DMS53 (cell line): ENCODE results near the gene TMEM63C.

Source experiments
- DNase-seq: peaks from one replicate; lab custom pipeline; 2025; lab: John Stamatoyannopoulos, UW

TMEM63C gene

GRCh38 chr14:77198561-77198960 lies 17.0 kb downstream of the TMEM63C start:
- DNase-seq, result no peak

GRCh38 chr14:77199590-77199989 lies 18.0 kb downstream of the TMEM63C start:
- DNase-seq, result no peak

GRCh38 chr14:77200406-77200985 lies 18.9 kb downstream of the TMEM63C start:
- DNase-seq, result no peak

GRCh38 chr14:77201696-77202095 lies 20.1 kb downstream of the TMEM63C start:
- DNase-seq, result no peak

GRCh38 chr14:77203611-77204458 lies 22.2 kb downstream of the TMEM63C start:
- DNase-seq, result peak; percentile 87

GRCh38 chr14:77204459-77204771 lies 22.8 kb downstream of the TMEM63C start:
- DNase-seq, result peak; percentile 97

GRCh38 chr14:77204907-77205306 lies 23.3 kb downstream of the TMEM63C start:
- no peak for DNase-seq

- no peak for DNase-seq
Observed at GRCh38 chr14:77205566-77205965, 24.0 kb downstream of the TMEM63C start.

- peak; percentile 57 for DNase-seq
Observed at GRCh38 chr14:77206261-77206824, 24.7 kb downstream of the TMEM63C start.

GRCh38 chr14:77206877-77207389 lies 25.3 kb downstream of the TMEM63C start:
- peak; percentile 67 for DNase-seq

GRCh38 chr14:77208291-77208978 lies 26.8 kb downstream of the TMEM63C start:
- DNase-seq, result peak; percentile 42

GRCh38 chr14:77208979-77209318 lies 27.4 kb downstream of the TMEM63C start:
- DNase-seq, result no peak

GRCh38 chr14:77212097-77212870 lies 30.7 kb downstream of the TMEM63C start:
- DNase-seq, result peak; percentile 16

- peak; percentile 89 for DNase-seq
Observed at GRCh38 chr14:77212943-77213678, 31.5 kb downstream of the TMEM63C start.

- no peak for DNase-seq
Observed at GRCh38 chr14:77213679-77214016, 32.0 kb downstream of the TMEM63C start.

GRCh38 chr14:77214216-77214615 lies 32.6 kb downstream of the TMEM63C start:
- no peak for DNase-seq

GRCh38 chr14:77217551-77217950 lies 36.0 kb downstream of the TMEM63C start:
- DNase-seq, result no peak

- no peak for DNase-seq
Observed at GRCh38 chr14:77219591-77219990, 38.0 kb downstream of the TMEM63C start.

- no peak for DNase-seq
Observed at GRCh38 chr14:77220246-77221017, 38.8 kb downstream of the TMEM63C start.

GRCh38 chr14:77221241-77221871 lies 39.8 kb downstream of the TMEM63C start:
- DNase-seq, result no peak
